ENCODE results near the gene VAV2. TPM values are rescaled to one million over a fixed set of nuclear protein-coding genes. Genes with fewer than 3 reads are reported as not detected.

The VAV2 gene
- polyA plus RNA-seq, 1 of the 3 experiments (the other 2 are of a cell fraction), result 14.9 TPM

GRCh38 chr9:133915534-133916158 is 76.5 kb downstream of the VAV2 start (continued):
- no peak for TF ChIP-seq FOXJ3 (CRISPR knock-in tag; IDR thresholded peaks at IDR 0.05)

DNA sequence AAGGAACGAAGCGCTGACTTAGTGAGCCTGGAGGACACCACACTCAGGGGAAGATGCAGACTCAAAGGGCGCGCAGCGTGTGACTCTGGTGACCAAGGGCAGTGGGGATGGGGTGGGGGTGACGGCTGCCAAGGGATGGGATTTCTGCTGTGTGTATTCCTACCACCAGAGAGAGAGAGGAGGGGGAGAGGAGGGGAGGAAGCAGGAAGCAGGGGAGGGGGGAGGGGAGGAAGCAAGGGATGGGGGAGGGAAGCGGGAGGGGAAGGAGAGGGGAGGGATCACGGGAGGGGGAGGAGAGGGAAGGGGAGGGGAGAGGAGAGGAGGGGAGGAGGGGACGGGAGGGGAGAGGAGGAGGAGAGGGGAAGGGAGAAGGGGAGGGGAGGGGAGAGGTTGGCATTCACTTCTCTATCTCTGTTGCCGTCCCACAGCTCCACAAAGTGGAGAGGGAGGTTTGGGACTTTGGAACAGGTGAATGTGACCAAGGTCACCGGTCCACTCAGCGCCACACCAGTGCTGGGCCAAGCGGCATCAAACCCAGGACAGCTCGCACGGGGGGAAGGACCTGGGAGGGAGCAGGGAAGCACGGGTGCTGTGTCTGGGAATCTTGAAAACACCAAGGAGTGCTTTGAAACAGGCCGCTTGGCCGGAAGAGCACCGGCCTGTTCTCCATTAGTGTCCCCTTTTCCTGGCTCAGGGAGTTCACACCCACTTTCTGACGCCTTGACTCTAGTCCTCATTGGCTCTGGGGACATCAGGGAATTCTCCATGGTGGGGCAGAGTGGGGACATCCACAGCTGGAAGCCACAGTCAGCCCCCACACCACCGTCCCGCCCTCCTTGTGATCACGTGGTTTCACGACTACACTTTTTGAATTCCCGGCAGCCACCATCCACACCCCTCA is 77.4 kb downstream of the VAV2 start:
- POLR2A ChIA-PET, result no interaction called here
- 92% methylated on average over 24 of the region's 25 CpGs for WGBS (ENCODE audit: low lambda C conversion rate)
- H3K4me2 ChIP-seq, result no peak overlapping the region

GRCh38 chr9:133913571-133914369 is 78.4 kb downstream of the VAV2 start:
- Histone ChIP-seq H3K4me1 (ENCODE audit: control insufficient read depth in 1 of 2, insufficient read depth in 2 of 2, low read depth in 1 of 2, low read length in 1 of 2) (peaks cover 0 to 33% of the 10 kb centered on the region in 2 experiments; a peak in 1 of 4 replicates), H4K20me1 (ENCODE audit: insufficient read depth) (peaks cover 73% of the 10 kb centered on the region), H3K79me2 (ENCODE audit: insufficient read depth) (peaks cover 95% of the 10 kb centered on the region), H3K4me3 (ENCODE audit: low read depth in 2 of 2, low read length in 1 of 2) (no peak overlapping the region), H3K27me3 (ENCODE audit: insufficient read depth) (no peaks in the 10 kb centered on the region), H3K27ac (ENCODE audit: low read depth in 2 of 2, low read length in 1 of 2) (peak overlapping the region in 1 of 2 experiments; percentile 23; a peak in 1 of 4 replicates), H3K9me2 (no peaks in the 10 kb centered on the region), H3K9me3 (no peaks in the 10 kb centered on the region), H3K36me3 (replicated peaks in 1 of 2; ENCODE audit: control insufficient read depth in 1 of 2, insufficient read depth in 2 of 2, low read length in 1 of 2) (no peaks in the 10 kb centered on the region), H2AFZ (ENCODE audit: low read depth) (no peak overlapping the region), H3K9ac (no peak overlapping the region), H3F3A (replicated peaks; ENCODE audit: insufficient read depth) (no peaks in the 10 kb centered on the region), H3K4me2 (no peak overlapping the region)
- no peak for TF ChIP-seq TEAD4 (IDR thresholded peaks at IDR 0.05; ENCODE audit: borderline replicate concordance, insufficient read depth)
- TF ChIP-seq FOXJ3 (CRISPR knock-in tag; IDR thresholded peaks at IDR 0.05), result no peak
- TF ChIP-seq RFX5 (IDR thresholded peaks at IDR 0.05; ENCODE audit: low read length), result no peak
- TF ChIP-seq IRF3 (IDR thresholded peaks at IDR 0.05; ENCODE audit: low read depth, low read length), result no peak
- TF ChIP-seq YY1 (IDR thresholded peaks at IDR 0.05; ENCODE audit: low read depth), result no peak
- TF ChIP-seq GATA2 (CRISPR knock-in tag; IDR thresholded peaks at IDR 0.05), result no peak
- TF ChIP-seq GABPA (IDR thresholded peaks at IDR 0.05; ENCODE audit: low read depth), result no peak
- no peak for TF ChIP-seq USF1 (IDR thresholded peaks at IDR 0.05; ENCODE audit: borderline replicate concordance, low read depth)
- TF ChIP-seq FOSL2 (IDR thresholded peaks at IDR 0.05; ENCODE audit: borderline replicate concordance, low read depth), result no peak
- TF ChIP-seq RCOR1 (IDR thresholded peaks at IDR 0.05; ENCODE audit: low read length), result no peak
- TF ChIP-seq MEF2A (IDR thresholded peaks at IDR 0.05; ENCODE audit: borderline replicate concordance, low read depth), result no peak
- ChIA-PET CTCF (interaction anchor here (1.4 to 1.7 kb wide), 4 partner anchors 14 to 131 kb away, joined by 3 to 5 read pairs (median 4); no protein-coding TSS in a partner anchor), POLR2A (interaction anchor here (0.8 kb wide), 1 partner anchor 78 kb away, joined by 3 read pairs; no protein-coding TSS in a partner anchor)
- 81% methylated on average over 24 of the region's 27 CpGs for WGBS (ENCODE audit: low lambda C conversion rate)
- peak; percentile 68 for DNase-seq

More for the DNA sequence above, 77.4 kb downstream of the VAV2 start:
- Histone ChIP-seq H2AFZ (ENCODE audit: low read depth) (no peak overlapping the region), H3K9me3 (no peaks in the 10 kb centered on the region), H3K4me1 (ENCODE audit: control insufficient read depth in 1 of 2, insufficient read depth in 2 of 2, low read depth in 1 of 2, low read length in 1 of 2) (peaks cover 0 to 37% of the 10 kb centered on the region in 2 experiments; a peak in 1 of 4 replicates), H3K27me3 (ENCODE audit: insufficient read depth) (no peaks in the 10 kb centered on the region), H3K4me3 (ENCODE audit: low read depth in 2 of 2, low read length in 1 of 2) (no peak overlapping the region), H3K27ac (ENCODE audit: low read depth in 2 of 2, low read length in 1 of 2) (peak overlapping the region in 1 of 2 experiments; percentile 23; a peak in 1 of 4 replicates), H4K20me1 (ENCODE audit: insufficient read depth) (peaks cover 72% of the 10 kb centered on the region), H3K9me2 (no peaks in the 10 kb centered on the region), H3F3A (replicated peaks; ENCODE audit: insufficient read depth) (no peaks in the 10 kb centered on the region), H3K36me3 (replicated peaks in 1 of 2; ENCODE audit: control insufficient read depth in 1 of 2, insufficient read depth in 2 of 2, low read length in 1 of 2) (no peaks in the 10 kb centered on the region), H3K9ac (no peak overlapping the region), H3K79me2 (ENCODE audit: insufficient read depth) (peaks cover 95% of the 10 kb centered on the region)
- DNase-seq, result no peak
- TF ChIP-seq RAD21 (IDR thresholded peaks at IDR 0.05; ENCODE audit: low read length) (no peak), USF2 (IDR thresholded peaks at IDR 0.05; ENCODE audit: borderline replicate concordance, low read depth, low read length) (no peak), ELF1 (IDR thresholded peaks at IDR 0.05) (no peak), MEF2A (IDR thresholded peaks at IDR 0.05; ENCODE audit: borderline replicate concordance, low read depth) (no peak)
- CTCF ChIA-PET, result interaction anchor here (0.8 to 1.4 kb wide), 2 partner anchors 21 to 79 kb away, joined by 3 read pairs; no protein-coding TSS in a partner anchor

Data from SK-N-SH (cell line).